ENCODE measurements around the gene SAPCD2. TPM values are rescaled to one million over a fixed set of nuclear protein-coding genes. Genes with fewer than 3 reads are reported as not detected.
A peak's percentile ranks its signal among the peaks of the same experiment; 100 is the strongest.

Gene SAPCD2
- total and polyA plus RNA-seq, 9 of the 15 experiments (the other 6 are each of a cell fraction or from before 2014, with no cell fraction given): 3.4 to 91.8 (median 18.8) TPM

DNA sequence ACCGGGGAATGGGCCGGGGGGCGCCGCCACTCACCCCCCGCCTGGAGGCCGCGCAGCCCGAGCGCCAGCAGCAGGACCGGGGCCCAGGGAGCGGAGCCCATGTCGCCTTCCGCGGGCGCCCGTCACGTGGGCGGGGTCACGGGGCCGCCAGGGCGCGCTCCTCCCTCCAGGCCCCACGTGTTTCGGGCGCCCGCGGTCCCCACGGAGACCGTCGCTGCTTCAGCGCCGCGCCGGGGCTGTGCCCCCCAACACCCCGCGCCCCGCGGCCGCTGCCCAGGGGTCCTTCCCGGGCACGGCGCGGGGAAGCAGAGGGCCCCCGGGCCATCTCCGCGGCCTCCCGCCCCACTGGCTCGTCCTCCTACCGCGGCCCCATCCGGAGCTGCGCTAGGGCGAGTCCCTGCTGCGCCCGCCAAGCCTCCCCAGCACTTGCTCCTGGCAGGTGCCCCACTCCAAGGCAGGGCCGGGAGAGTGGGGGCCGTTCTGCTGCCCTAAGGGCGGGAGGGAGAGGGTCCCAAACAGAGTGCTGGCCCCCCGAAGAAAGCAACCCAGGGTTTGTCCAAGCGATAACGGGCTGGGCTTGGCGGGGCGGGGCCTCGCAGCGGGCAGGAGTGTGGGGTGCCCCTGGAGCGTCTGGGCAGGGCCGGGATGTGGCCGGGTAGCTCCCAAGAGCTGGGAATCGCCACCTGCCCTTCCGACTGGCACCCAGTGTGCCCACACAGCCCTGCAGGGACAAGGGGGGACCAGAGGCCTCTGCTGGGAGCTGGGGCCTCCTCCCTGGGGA lies 44.4 kb upstream of the SAPCD2 start, which contains the start of gene DPP7 (continued):
- TF ChIP-seq RBM39 (optimal IDR thresholded peaks at IDR 0.05; ENCODE audit: low read depth, low read length): no peak
- TF ChIP-seq RBBP5 (IDR thresholded peaks at IDR 0.05; ENCODE audit: borderline replicate concordance, insufficient read depth, low read length, poor library complexity, severe bottlenecking): peak; percentile 55
- TF ChIP-seq HNRNPL (IDR thresholded peaks at IDR 0.05; ENCODE audit: low read depth, low read length): peak; percentile 78
- TF ChIP-seq MBD2 (IDR thresholded peaks at IDR 0.05; ENCODE audit: borderline replicate concordance, low read depth): no peak; the same call in 1 of the 2 replicates
- no peak for TF ChIP-seq PRPF4 (IDR thresholded peaks at IDR 0.05; ENCODE audit: insufficient read depth, low read depth, low read length, poor library complexity, severe bottlenecking)
- no peak for TF ChIP-seq ZC3H4 (CRISPR knock-in tag; IDR thresholded peaks at IDR 0.05; ENCODE audit: borderline replicate concordance)
- TF ChIP-seq, protein P1, sequence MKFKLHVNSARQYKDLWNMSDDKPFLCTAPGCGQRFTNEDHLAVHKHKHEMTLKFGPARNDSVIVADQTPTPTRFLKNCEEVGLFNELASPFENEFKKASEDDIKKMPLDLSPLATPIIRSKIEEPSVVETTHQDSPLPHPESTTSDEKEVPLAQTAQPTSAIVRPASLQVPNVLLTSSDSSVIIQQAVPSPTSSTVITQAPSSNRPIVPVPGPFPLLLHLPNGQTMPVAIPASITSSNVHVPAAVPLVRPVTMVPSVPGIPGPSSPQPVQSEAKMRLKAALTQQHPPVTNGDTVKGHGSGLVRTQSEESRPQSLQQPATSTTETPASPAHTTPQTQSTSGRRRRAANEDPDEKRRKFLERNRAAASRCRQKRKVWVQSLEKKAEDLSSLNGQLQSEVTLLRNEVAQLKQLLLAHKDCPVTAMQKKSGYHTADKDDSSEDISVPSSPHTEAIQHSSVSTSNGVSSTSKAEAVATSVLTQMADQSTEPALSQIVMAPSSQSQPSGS (CRISPR knock-in tag; IDR thresholded peaks at IDR 0.05): no peak
- no peak for TF ChIP-seq NFE2 (IDR thresholded peaks at IDR 0.05; ENCODE audit: low read depth)
- TF ChIP-seq MAFG (tag; conservative IDR thresholded peaks at IDR 0.05): no peak
- TF ChIP-seq ZNF184 (CRISPR knock-in tag; IDR thresholded peaks at IDR 0.05): no peak
- TF ChIP-seq SMAD4 (CRISPR knock-in tag; conservative IDR thresholded peaks at IDR 0.05): peak; percentile 81; the same call in 1 of the 2 replicates
- peak; percentile 66 for TF ChIP-seq CREM (IDR thresholded peaks at IDR 0.05; ENCODE audit: low read depth)
- no peak for TF ChIP-seq ZNF584 (CRISPR knock-in tag; IDR thresholded peaks at IDR 0.05; ENCODE audit: low read depth)
- TF ChIP-seq GATA2 (CRISPR knock-in tag; IDR thresholded peaks at IDR 0.05): no peak
- TF ChIP-seq POU5F1 (IDR thresholded peaks at IDR 0.05; ENCODE audit: borderline replicate concordance, low read depth, low read length, partially characterized antibody): no peak
- TF ChIP-seq CEBPG (CRISPR knock-in tag; IDR thresholded peaks at IDR 0.05): no peak
- TF ChIP-seq CEBPG (tag; conservative IDR thresholded peaks at IDR 0.05 in 1 of 2, IDR thresholded peaks at IDR 0.05 in 1 of 2): no peak
- TF ChIP-seq ELK3 (CRISPR knock-in tag; IDR thresholded peaks at IDR 0.05): no peak
- TF ChIP-seq BCL6 (CRISPR knock-in tag; IDR thresholded peaks at IDR 0.05): no peak
- no peak for TF ChIP-seq SRSF1 (IDR thresholded peaks at IDR 0.05; ENCODE audit: low read depth, low read length)
- peak; percentile 62 for TF ChIP-seq VEZF1 (CRISPR knock-in tag; IDR thresholded peaks at IDR 0.05)
- TF ChIP-seq PHF8 (IDR thresholded peaks at IDR 0.05; ENCODE audit: borderline replicate concordance, low read length): peak; percentile 55; the same call in 1 of the 2 replicates
- no peak; the same call in 1 of the 2 replicates for TF ChIP-seq NR2C2 (CRISPR knock-in tag; IDR thresholded peaks at IDR 0.05)
- TF ChIP-seq NR2C2 (tag; IDR thresholded peaks at IDR 0.05): peak; percentile 95
- peak; percentile 76; the same call in 1 of the 2 replicates for TF ChIP-seq E2F3 (CRISPR knock-in tag; IDR thresholded peaks at IDR 0.05)
- no peak for TF ChIP-seq FOS (IDR thresholded peaks at IDR 0.05; ENCODE audit: extremely low read depth, insufficient read length)

Data from K562 (cell line).